Measurements from ENCODE around the gene MBNL2.

Gene MBNL2

GRCh38 chr13:97328222-97328790 is 106.2 kb downstream of the MBNL2 start:
- DNase-seq (ENCODE audit: low read depth), result no peak

- DNase-seq (ENCODE audit: low read depth), result no peak
Measured at GRCh38 chr13:97329331-97329730, 107.2 kb downstream of the MBNL2 start.

GRCh38 chr13:97330448-97330847 is 108.3 kb downstream of the MBNL2 start:
- DNase-seq (ENCODE audit: low read depth), result no peak

GRCh38 chr13:97332742-97333141 is 110.6 kb downstream of the MBNL2 start:
- no peak for DNase-seq (ENCODE audit: low read depth)

GRCh38 chr13:97333983-97334382 is 111.8 kb downstream of the MBNL2 start:
- DNase-seq (ENCODE audit: low read depth), result no peak

- DNase-seq (ENCODE audit: low read depth), result no peak
Measured at GRCh38 chr13:97334690-97335089, 112.6 kb downstream of the MBNL2 start.

- DNase-seq (ENCODE audit: low read depth), result no peak
Measured at GRCh38 chr13:97335488-97336134, 113.5 kb downstream of the MBNL2 start.

GRCh38 chr13:97337985-97338499 is 115.9 kb downstream of the MBNL2 start:
- DNase-seq (ENCODE audit: low read depth), result no peak

GRCh38 chr13:97338571-97338970 is 116.4 kb downstream of the MBNL2 start:
- no peak for DNase-seq (ENCODE audit: low read depth)

- DNase-seq (ENCODE audit: low read depth), result no peak
Measured at GRCh38 chr13:97339019-97339987, 117.2 kb downstream of the MBNL2 start.

- no peak for DNase-seq (ENCODE audit: low read depth)
Measured at GRCh38 chr13:97339988-97340749, 118.0 kb downstream of the MBNL2 start.

- no peak for DNase-seq (ENCODE audit: low read depth)
Measured at GRCh38 chr13:97341135-97341534, 119.0 kb downstream of the MBNL2 start.

- DNase-seq (ENCODE audit: low read depth), result no peak
Measured at GRCh38 chr13:97342136-97342535, 120.0 kb downstream of the MBNL2 start.

GRCh38 chr13:97342936-97343335 is 120.8 kb downstream of the MBNL2 start:
- no peak for DNase-seq (ENCODE audit: low read depth)

GRCh38 chr13:97344265-97345175 is 122.4 kb downstream of the MBNL2 start:
- peak; percentile 20 for DNase-seq (ENCODE audit: low read depth)

GRCh38 chr13:97346097-97346496 is 124.0 kb downstream of the MBNL2 start:
- DNase-seq (ENCODE audit: low read depth), result no peak

GRCh38 chr13:97346561-97347254 is 124.6 kb downstream of the MBNL2 start:
- no peak for DNase-seq (ENCODE audit: low read depth)

GRCh38 chr13:97347255-97347932 is 125.3 kb downstream of the MBNL2 start:
- DNase-seq (ENCODE audit: low read depth), result no peak

GRCh38 chr13:97348569-97349100 is 126.5 kb downstream of the MBNL2 start:
- DNase-seq (ENCODE audit: low read depth), result no peak
